GM20000 (cell line): ENCODE results near the gene CYP4X1.
"Not testable (repeated sequence)": the region's sequence is repeated elsewhere in the genome, so short reads cannot be mapped to it uniquely, and the experiment has no call there.

Experiments
- DNase-seq: peaks from one replicate; pipeline ENCODE4 v3.0.0; 2012; ENCODE audit warnings: low spot score
- CTCF ChIP-seq: IDR thresholded peaks from 2 replicates; pipeline ENCODE4 v1.5.1; 2012; ENCODE audit warnings: mild to moderate bottlenecking, control low read depth; ENCODE audit errors: extremely low read depth, missing control alignments

CYP4X1 gene

GRCh38 chr1:47002211-47002610 is 21.3 kb upstream of the CYP4X1 start:
- DNase-seq: no peak
- peak; percentile 9 for TF ChIP-seq CTCF

- DNase-seq: no peak
- no peak for TF ChIP-seq CTCF
These were observed 19.5 kb upstream of the CYP4X1 start for GRCh38 chr1:47003896-47004403.

GRCh38 chr1:47006437-47006836 is 17.0 kb upstream of the CYP4X1 start:
- DNase-seq: not testable (repeated sequence)

- DNase-seq: no peak
- TF ChIP-seq CTCF: no peak
These were observed 10.2 kb upstream of the CYP4X1 start for GRCh38 chr1:47013293-47013692.

- DNase-seq: no peak
- TF ChIP-seq CTCF: no peak
These were observed 2.4 kb upstream of the CYP4X1 start for GRCh38 chr1:47021070-47021469.

GRCh38 chr1:47024141-47024801 is 802 bp downstream of the CYP4X1 start:
- DNase-seq: no peak
- no peak for TF ChIP-seq CTCF

GRCh38 chr1:47030170-47030805 is 6.8 kb downstream of the CYP4X1 start:
- no peak for DNase-seq
- no peak for TF ChIP-seq CTCF

GRCh38 chr1:47031059-47031458 is 7.6 kb downstream of the CYP4X1 start:
- no peak for DNase-seq
- no peak for TF ChIP-seq CTCF
